ENCODE results near the gene GALNT4. TPM values are rescaled to one million over a fixed set of nuclear protein-coding genes. Genes with fewer than 3 reads are reported as not detected.

GALNT4 gene
- total RNA-seq, 1 experiment from 2014 or later = 70.9 TPM

GRCh38 chr12:89537389-89537788 lies 12.8 kb upstream of the GALNT4 start:
- H3K9me3 Mint-ChIP-seq (ENCODE audit: low read depth, unreplicated experiment) = no peaks in the 10 kb centered on the region

GRCh38 chr12:89529738-89530137 lies 5.1 kb upstream of the GALNT4 start:
- no peak overlapping the region for H3K27ac Mint-ChIP-seq (ENCODE audit: unreplicated experiment)
- H3K4me3 Mint-ChIP-seq (ENCODE audit: low read depth, unreplicated experiment) = no peak overlapping the region
- CTCF ChIA-PET = no interaction called here

More at GRCh38 chr12:89537389-89537788, 12.8 kb upstream of the GALNT4 start:
- Mint-ChIP-seq H3K4me3 (ENCODE audit: low read depth, unreplicated experiment) (no peak overlapping the region), H3K27ac (ENCODE audit: unreplicated experiment) (no peak overlapping the region), H3K36me3 (ENCODE audit: insufficient read depth, unreplicated experiment) (no peaks in the 10 kb centered on the region), H3K4me1 (ENCODE audit: low read depth, unreplicated experiment) (peaks cover 15% of the 10 kb centered on the region), H3K27me3 (ENCODE audit: unreplicated experiment) (no peaks in the 10 kb centered on the region)
- intact Hi-C loops (cut with micrococcal nuclease; ENCODE audit: unreplicated experiment) = no loop called here
- CTCF ChIA-PET = no interaction called here
- no TSS peak for BruUV-seq (replicated peaks)
- no peak for TF ChIP-seq CTCF (IDR thresholded peaks at IDR 0.05; ENCODE audit: unreplicated experiment)
- DNase-seq = no peak

GRCh38 chr12:89528434-89528833 lies 3.8 kb upstream of the GALNT4 start:
- Mint-ChIP-seq H3K4me3 (ENCODE audit: low read depth, unreplicated experiment) (no peak overlapping the region), H3K27ac (ENCODE audit: unreplicated experiment) (no peak overlapping the region), H3K9me3 (ENCODE audit: low read depth, unreplicated experiment) (no peaks in the 10 kb centered on the region), H3K4me1 (ENCODE audit: low read depth, unreplicated experiment) (peaks cover 40% of the 10 kb centered on the region), H3K27me3 (ENCODE audit: unreplicated experiment) (no peaks in the 10 kb centered on the region), H3K36me3 (ENCODE audit: insufficient read depth, unreplicated experiment) (peaks cover 30% of the 10 kb centered on the region)
- intact Hi-C loops (cut with micrococcal nuclease; ENCODE audit: unreplicated experiment) = loop anchor here (5.0 kb wide), 2 partner anchors 291 to 1416 kb away; no protein-coding TSS in a partner anchor
- CTCF ChIA-PET = no interaction called here
- no peak for TF ChIP-seq CTCF (IDR thresholded peaks at IDR 0.05; ENCODE audit: unreplicated experiment)
- no TSS peak for BruUV-seq (replicated peaks)
- DNase-seq = no peak

More at GRCh38 chr12:89529738-89530137, 5.1 kb upstream of the GALNT4 start:
- peaks cover 38% of the 10 kb centered on the region for H3K4me1 Mint-ChIP-seq (ENCODE audit: low read depth, unreplicated experiment)
- intact Hi-C loops (cut with micrococcal nuclease; ENCODE audit: unreplicated experiment) = loop anchor here (1.0 to 5.0 kb wide), 5 partner anchors 59 to 1417 kb away; no protein-coding TSS in a partner anchor
- DNase-seq = no peak
- H3K27me3 Mint-ChIP-seq (ENCODE audit: unreplicated experiment) = no peaks in the 10 kb centered on the region
- H3K36me3 Mint-ChIP-seq (ENCODE audit: insufficient read depth, unreplicated experiment) = peaks cover 17% of the 10 kb centered on the region
- peak; percentile 56 for TF ChIP-seq CTCF (IDR thresholded peaks at IDR 0.05; ENCODE audit: unreplicated experiment)
- BruUV-seq (replicated peaks) = no TSS peak
- no peaks in the 10 kb centered on the region for H3K9me3 Mint-ChIP-seq (ENCODE audit: low read depth, unreplicated experiment)

GRCh38 chr12:89525824-89526770 lies 1.5 kb upstream of the GALNT4 start, which contains the start of gene POC1B:
Gene POC1B, minus strand, starts transcription at chr12:89526047. Its CDS starts 152 bp downstream, at chr12:89525895.
- Mint-ChIP-seq H3K4me3 (ENCODE audit: low read depth, unreplicated experiment) (peak within 1 kb of the TSS; percentile 98), H3K36me3 (ENCODE audit: insufficient read depth, unreplicated experiment) (peaks cover 53% of the 10 kb centered on the region), H3K9me3 (ENCODE audit: low read depth, unreplicated experiment) (no peaks in the 10 kb centered on the region), H3K27ac (ENCODE audit: unreplicated experiment) (peak within 1 kb of the TSS; percentile 94), H3K4me1 (ENCODE audit: low read depth, unreplicated experiment) (peaks cover 36% of the 10 kb centered on the region), H3K27me3 (ENCODE audit: unreplicated experiment) (no peaks in the 10 kb centered on the region)
- CTCF ChIA-PET = interaction anchor here (0.7 to 1.4 kb wide), 2 partner anchors 169 to 578 kb away, joined by 3 to 7 read pairs; no protein-coding TSS in a partner anchor
- peak; percentile 88 for DNase-seq
- TF ChIP-seq CTCF (IDR thresholded peaks at IDR 0.05; ENCODE audit: unreplicated experiment) = no peak
- BruUV-seq (replicated peaks) = TSS peak; percentile 34
- intact Hi-C loops (cut with micrococcal nuclease; ENCODE audit: unreplicated experiment) = loop anchor here (2.0 to 5.0 kb wide), 3 partner anchors 173 to 1414 kb away; partner anchors contain the start of gene DUSP6
